HL-60 (cell line): ENCODE measurements around the gene NKAIN1.

Experiments used
- DNase-seq, 2 experiments: peaks; one replicate each; pipeline ENCODE4 v3.0.0-alpha.2; 2010 to 2020; ENCODE audit warnings: low read depth in 1 of 2, low spot score in 1 of 2
- H3K27ac ChIP-seq: fragments of 250-450 bp; sonication (Bioruptor Pico); replicated peaks from 2 replicates; pipeline ENCODE4 v1.5.1; 2020; ENCODE audit warnings: mild to moderate bottlenecking, moderate library complexity
- H3K27me3 ChIP-seq: fragments of 250-450 bp; sonication (Bioruptor Pico); 2 replicates; pipeline ENCODE4 v1.5.1; 2021; ENCODE audit warnings: mild to moderate bottlenecking, moderate library complexity; ENCODE audit not compliant: insufficient read depth, poor library complexity, severe bottlenecking
- H3K4me3 ChIP-seq: replicated peaks from 2 replicates; pipeline ENCODE4 v1.5.1; 2011; ENCODE audit warnings: mild to moderate bottlenecking, control low read depth, low read length; ENCODE audit not compliant: insufficient read depth
- CTCF ChIP-seq: IDR thresholded peaks from one replicate; pipeline ENCODE4 v1.5.1; 2011; ENCODE audit warnings: low read length, control low read depth, inconsistent platforms; ENCODE audit not compliant: insufficient read depth
- GABPA ChIP-seq: IDR thresholded peaks from 2 replicates; pipeline ENCODE4 v1.6.1; 2012; ENCODE audit warnings: low read depth
- POLR2AphosphoS5 ChIP-seq: IDR thresholded peaks from 2 replicates; pipeline ENCODE4 v1.6.1; 2012; ENCODE audit warnings: low read depth
- REST ChIP-seq: IDR thresholded peaks from 2 replicates; pipeline ENCODE4 v1.6.1; 2012; ENCODE audit warnings: low read depth; ENCODE audit not compliant: insufficient replicate concordance
- SPI1 ChIP-seq: IDR thresholded peaks from 2 replicates; pipeline ENCODE4 v1.6.1; 2012; ENCODE audit warnings: low read depth, mild to moderate bottlenecking, borderline replicate concordance

NKAIN1 gene

GRCh38 chr1:31161571-31161970 is 78.1 kb downstream of the NKAIN1 start:
- Histone ChIP-seq H3K27me3 (no peaks in the 10 kb centered on the region), H3K4me3 (no peak overlapping the region), H3K27ac (no peak overlapping the region)
- TF ChIP-seq SPI1 = no peak
- TF ChIP-seq CTCF = no peak
- TF ChIP-seq GABPA = no peak
- no peak for TF ChIP-seq REST
- no peak for TF ChIP-seq POLR2AphosphoS5
- no peak for DNase-seq

- no peak for DNase-seq
- Histone ChIP-seq H3K27ac (no peak overlapping the region), H3K27me3 (no peaks in the 10 kb centered on the region), H3K4me3 (no peak overlapping the region)
- TF ChIP-seq REST (no peak), SPI1 (no peak), CTCF (no peak), GABPA (no peak), POLR2AphosphoS5 (no peak)
Observed at GRCh38 chr1:31159869-31160611, 79.6 kb downstream of the NKAIN1 start.

- no peak for TF ChIP-seq SPI1
- no peak for TF ChIP-seq POLR2AphosphoS5
- TF ChIP-seq CTCF = no peak
- no peak for TF ChIP-seq REST
- no peak for TF ChIP-seq GABPA
- no peaks in the 10 kb centered on the region for H3K27me3 ChIP-seq
- H3K4me3 ChIP-seq = no peak overlapping the region
- H3K27ac ChIP-seq = no peak overlapping the region
- DNase-seq = no peak
Observed at GRCh38 chr1:31159323-31159722, 80.4 kb downstream of the NKAIN1 start.
